Adrenal gland (tissue), 5 donors: ENCODE results near the gene ALCAM.

Experiments
- CTCF ChIP-seq, 6 experiments: fragments of 450-650 bp in 4 of 6; fragments of 200-600 bp in 2 of 6; sonication (generic) in 1 of 6; IDR thresholded peaks; 1 replicate in 5 of 6; 2 replicates in 1 of 6; pipeline versions ENCODE4 v1.5.1 to v1.8.0; 2016 to 2021; ENCODE audit warnings: antibody characterized with exemption in 6 of 6, mild to moderate bottlenecking in 2 of 6, moderate library complexity in 1 of 6
- POLR2A ChIP-seq, 2 donors: fragments of 450-650 bp; IDR thresholded peaks; one replicate each; pipeline ENCODE4 v1.6.1; 2017; ENCODE audit warnings: antibody characterized with exemption in 2 of 2, mild to moderate bottlenecking in 2 of 2, moderate library complexity in 1 of 2
- donor health status: DM: no; HTN: no; CAD: no.

DNA sequence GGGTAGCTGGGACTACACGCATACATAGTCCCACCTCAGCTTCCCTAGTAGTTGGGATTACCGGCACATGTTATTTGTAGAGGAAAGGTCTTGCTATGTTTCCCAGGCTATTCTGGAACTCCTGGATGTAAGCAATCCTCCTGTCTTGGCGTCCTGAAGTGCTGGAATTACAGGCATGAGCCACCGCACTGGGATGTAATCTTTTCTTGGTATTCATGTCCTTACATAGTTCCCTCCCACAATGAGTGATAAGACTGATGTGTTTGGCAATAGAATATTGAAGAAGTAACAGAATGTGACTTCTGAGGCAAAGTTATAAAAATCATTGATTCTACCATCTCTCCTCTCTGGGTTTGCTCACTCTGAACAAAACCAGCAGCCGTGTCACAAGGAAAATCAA lies 22.7 kb upstream of the ALCAM start:
- TF ChIP-seq POLR2A (IDR thresholded peaks at IDR 0.05) (no peak), CTCF (IDR thresholded peaks at IDR 0.05) (no peak)
